Measurements from ENCODE around the gene LRRC71. TPM values are rescaled to one million over a fixed set of nuclear protein-coding genes. Genes with fewer than 3 reads are reported as not detected.

The LRRC71 gene
- total and polyA plus RNA-seq, 2 of the 8 experiments (the other 6 are each of a cell fraction or from before 2014, with no cell fraction given) = 0.05 TPM; not detected in 1

DNA sequence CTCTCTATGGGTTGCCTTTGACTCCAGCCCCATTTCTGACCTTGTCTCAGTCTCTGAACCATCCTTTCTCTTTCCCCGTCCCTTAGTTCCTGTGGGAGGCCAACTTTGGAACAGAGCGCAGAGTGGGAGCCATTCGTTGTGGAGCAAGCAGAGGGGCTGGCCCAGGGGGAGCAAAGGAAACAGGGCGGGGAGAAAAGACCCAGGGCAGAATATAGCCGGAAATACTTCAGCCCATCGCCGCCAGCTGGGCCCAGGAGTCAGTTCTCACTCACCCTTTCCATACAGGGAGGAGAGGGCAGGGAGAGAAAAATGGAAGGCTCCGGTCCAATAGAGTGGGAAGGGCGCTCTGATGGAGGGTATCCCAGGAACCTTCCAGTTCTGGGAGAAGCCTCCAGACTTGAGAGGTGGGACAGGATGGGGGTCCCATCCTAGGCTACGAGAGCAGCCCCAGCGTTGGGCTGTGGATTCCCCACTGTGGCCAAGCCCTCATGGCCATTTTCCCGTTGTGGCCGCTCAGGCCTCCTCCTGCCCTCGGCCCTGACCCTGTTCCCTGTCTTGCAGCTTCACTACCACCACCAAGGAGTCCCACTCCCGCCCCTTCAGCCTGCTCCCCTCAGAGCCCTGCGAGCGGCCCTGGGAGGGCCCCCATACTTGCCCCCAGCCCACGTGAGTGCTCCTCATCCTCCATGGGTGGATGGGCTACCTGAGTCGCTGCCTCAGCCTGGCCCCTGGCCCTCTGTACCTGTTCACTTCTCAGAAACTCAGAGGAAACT lies 16.1 kb upstream of the LRRC71 start:
- H4K5ac ChIP-seq (ENCODE audit: insufficient read length, low read depth, low read length) = no peak overlapping the region
- H2BK12ac ChIP-seq (ENCODE audit: low read depth, low read length) = no peak overlapping the region
- H3K4me1 ChIP-seq (replicated peaks in 1 of 4; ENCODE audit: control insufficient read depth in 3 of 4, insufficient read depth in 4 of 4, low read length in 3 of 4) = peaks cover 0 to 4% (median 0%) of the 10 kb centered on the region in 4 experiments; a peak in 3 of 7 replicates
- no peak overlapping the region for H3K9ac ChIP-seq (replicated peaks in 1 of 4; ENCODE audit: extremely low read depth in 1 of 4, low read depth in 3 of 4, low read length in 3 of 4)
- H3K27me3 ChIP-seq (replicated peaks in 1 of 4; ENCODE audit: control insufficient read depth in 3 of 4, extremely low read depth in 1 of 4, insufficient read depth in 3 of 4, low read length in 3 of 4) = peaks cover 0 to 4% (median 0%) of the 10 kb centered on the region in 4 experiments; a peak in 4 of 7 replicates
- DNase-seq (ENCODE audit: low read depth in 1 of 2, low spot score in 2 of 2) (no peak), FAIRE-seq (no peak)
- 83% methylated on average over 19 of the region's 19 CpGs; no CpG with 5 or more reads in 1 of the 2 experiments for WGBS, 2 experiments (ENCODE audit: extremely low coverage in 1 of 2, insufficient coverage in 1 of 2, insufficient read length in 1 of 2, insufficient replicate concordance in 2 of 2, low coverage in 1 of 2, low lambda C conversion rate in 2 of 2, missing lambda C conversion rate in 1 of 2)
- peaks cover 0 to 4% of the 10 kb centered on the region in 2 experiments; a peak in 1 of 4 replicates for H3K9me3 ChIP-seq (ENCODE audit: insufficient read depth in 2 of 2, low read depth in 1 of 2, low read length in 1 of 2)
- H4K91ac ChIP-seq (replicated peaks; ENCODE audit: insufficient read length, low read length) = no peak overlapping the region
- H3K18ac ChIP-seq (ENCODE audit: extremely low read depth, low read length) = no peak overlapping the region
- H3K27ac ChIP-seq (ENCODE audit: low read depth, low read length) = no peak overlapping the region
- H4K8ac ChIP-seq (ENCODE audit: extremely low read depth, insufficient read depth, low read length) = no peak overlapping the region
- ChIA-PET POLR2A (ENCODE audit: partially characterized antibody) (interaction anchor here (0.6 kb wide), 1 partner anchor 160 kb away, joined by 3 read pairs; no protein-coding TSS in a partner anchor), CTCF (ENCODE audit: partially characterized antibody) (interaction anchor here (0.9 to 2.4 kb wide), 4 partner anchors 9 to 19 kb away, joined by 3 to 13 read pairs (median 6); partner anchors contain the start of gene PEAR1)
- H2BK20ac ChIP-seq (ENCODE audit: low read length) = no peak overlapping the region
- no peak overlapping the region for H2BK5ac ChIP-seq (ENCODE audit: low read depth, low read length)
- H3K23me2 ChIP-seq (ENCODE audit: low read depth, low read length) = no peaks in the 10 kb centered on the region
- no peaks in the 10 kb centered on the region for H3K36me3 ChIP-seq (ENCODE audit: control insufficient read depth in 2 of 4, insufficient read depth in 4 of 4, low read length in 3 of 4)
- H3K79me2 ChIP-seq (ENCODE audit: control insufficient read depth in 1 of 2, insufficient read depth in 2 of 2, low read length in 2 of 2) = no peaks in the 10 kb centered on the region
- no peak overlapping the region for H3K4ac ChIP-seq (replicated peaks; ENCODE audit: insufficient read length, low read depth, low read length)
- no peak overlapping the region for H2BK120ac ChIP-seq (replicated peaks; ENCODE audit: low read depth, low read length)
- H3K79me1 ChIP-seq (ENCODE audit: low read depth, low read length) = no peaks in the 10 kb centered on the region
- H2BK15ac ChIP-seq (ENCODE audit: low read length) = no peak overlapping the region
- no peak overlapping the region for H3K14ac ChIP-seq (ENCODE audit: insufficient read length)
- peaks cover 0 to 2% of the 10 kb centered on the region in 2 experiments for H4K20me1 ChIP-seq (replicated peaks in 1 of 2; ENCODE audit: control insufficient read depth in 1 of 2, insufficient read depth in 2 of 2, low read length in 2 of 2)
- H2AFZ ChIP-seq (ENCODE audit: low read length) = no peak overlapping the region
- H3K23ac ChIP-seq (ENCODE audit: insufficient read length) = no peak overlapping the region
- H3K4me2 ChIP-seq (ENCODE audit: insufficient read depth in 1 of 2, low read depth in 2 of 2, low read length in 2 of 2) = no peak overlapping the region
- H3K4me3 ChIP-seq (ENCODE audit: extremely low read depth in 1 of 4, insufficient read depth in 2 of 4, low read depth in 3 of 4, low read length in 4 of 4) = no peak overlapping the region
- H3K56ac ChIP-seq (replicated peaks; ENCODE audit: insufficient read length, low read depth, low read length) = no peak overlapping the region
- H2AK5ac ChIP-seq (ENCODE audit: low read depth, low read length) = no peak overlapping the region
- TF ChIP-seq SP2 (IDR thresholded peaks at IDR 0.05; ENCODE audit: low read length) (no peak), SAP30 (IDR thresholded peaks at IDR 0.05; ENCODE audit: insufficient read depth, insufficient replicate concordance, low read length) (no peak), BRCA1 (IDR thresholded peaks at IDR 0.05; ENCODE audit: low read depth, low read length) (no peak), JUND (IDR thresholded peaks at IDR 0.05; ENCODE audit: low read length) (no peak), TBP (IDR thresholded peaks at IDR 0.05; ENCODE audit: low read depth, low read length) (no peak), POU5F1 (IDR thresholded peaks at IDR 0.05; ENCODE audit: low read depth, low read length) (no peak), EGR1 (IDR thresholded peaks at IDR 0.05; ENCODE audit: borderline replicate concordance, low read depth, low read length) (no peak)
